ACC112 (cell line): ENCODE data around the gene RIN3.

Experiments
- H2AFZ ChIP-seq: fragments of 200-600 bp; sonication (generic); one replicate; pipeline ENCODE4 v1.6.0; 2017; ENCODE audit warnings: antibody characterized with exemption, low read length; ENCODE audit not compliant: unreplicated experiment
- H3K27ac ChIP-seq: fragments of 200-600 bp; sonication (generic); 2 replicates; pipeline ENCODE4 v1.5.1; 2014; ENCODE audit warnings: low read depth, mild to moderate bottlenecking, antibody characterized with exemption, low read length, moderate library complexity
- H3K27me3 ChIP-seq: fragments of 200-600 bp; sonication (generic); 2 replicates; pipeline ENCODE4 v1.6.1; 2014; ENCODE audit warnings: mild to moderate bottlenecking, antibody characterized with exemption, low read length, moderate library complexity, mixed read lengths; ENCODE audit not compliant: insufficient read depth
- H3K36me3 ChIP-seq: fragments of 200-600 bp; sonication (generic); 2 replicates; pipeline ENCODE4 v1.6.1; 2016; ENCODE audit warnings: mild to moderate bottlenecking, antibody characterized with exemption, low read length, moderate library complexity, mixed read lengths; ENCODE audit not compliant: insufficient read depth
- H3K4me1 ChIP-seq: fragments of 200-600 bp; sonication (generic); one replicate; pipeline ENCODE4 v1.6.1; 2016; ENCODE audit warnings: low read length, mixed read lengths; ENCODE audit not compliant: insufficient read depth, unreplicated experiment, control insufficient read depth
- H3K4me3 ChIP-seq: fragments of 200-600 bp; sonication (generic); 2 replicates; pipeline ENCODE4 v1.5.1; 2014; ENCODE audit warnings: mild to moderate bottlenecking, low read depth, low read length
- H3K79me2 ChIP-seq: fragments of 200-600 bp; sonication (generic); one replicate; pipeline ENCODE4 v1.6.0; 2016; ENCODE audit warnings: low read length; ENCODE audit not compliant: control insufficient read depth, unreplicated experiment, insufficient read depth

Gene RIN3

GRCh38 chr14:92496191-92496857 is 17.3 kb upstream of the RIN3 start:
- H3K36me3 ChIP-seq = no peaks in the 10 kb centered on the region
- H3K27ac ChIP-seq = no peak overlapping the region
- H2AFZ ChIP-seq = no peak overlapping the region
- peaks cover 1% of the 10 kb centered on the region for H3K4me1 ChIP-seq
- no peaks in the 10 kb centered on the region for H3K27me3 ChIP-seq
- H3K4me3 ChIP-seq = no peak overlapping the region
- H3K79me2 ChIP-seq = no peaks in the 10 kb centered on the region

DNA sequence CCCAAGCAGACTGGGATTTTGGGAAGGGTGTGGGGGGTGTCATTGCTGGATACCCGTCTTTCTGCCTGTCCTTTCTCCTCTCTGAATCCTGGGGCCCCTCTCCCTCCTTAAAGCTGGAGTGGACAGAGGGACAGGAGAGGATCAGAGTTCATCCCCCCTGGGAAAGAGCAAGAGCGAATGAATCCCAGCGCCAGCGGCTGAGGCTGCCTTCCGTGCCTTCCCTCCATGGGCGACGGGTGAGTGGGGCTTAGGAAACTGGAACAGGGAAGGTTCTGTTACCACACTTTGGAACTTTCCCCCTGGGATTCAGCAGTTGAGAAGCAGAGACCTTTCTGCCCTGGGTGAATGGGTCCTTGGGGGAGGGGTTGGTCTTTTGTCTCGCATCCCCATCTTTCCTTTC is 16.2 kb upstream of the RIN3 start:
- Histone ChIP-seq H3K36me3 (no peaks in the 10 kb centered on the region), H3K27ac (no peak overlapping the region), H3K27me3 (no peaks in the 10 kb centered on the region), H2AFZ (no peak overlapping the region), H3K4me1 (peaks cover 12% of the 10 kb centered on the region), H3K79me2 (no peaks in the 10 kb centered on the region), H3K4me3 (no peak overlapping the region)

- Histone ChIP-seq H3K36me3 (no peaks in the 10 kb centered on the region), H3K27me3 (no peaks in the 10 kb centered on the region), H3K79me2 (no peaks in the 10 kb centered on the region), H3K27ac (no peak overlapping the region), H3K4me1 (peaks cover 30% of the 10 kb centered on the region), H3K4me3 (no peak overlapping the region), H2AFZ (no peak overlapping the region)
These were observed 14.3 kb upstream of the RIN3 start for GRCh38 chr14:92499234-92499633.

DNA sequence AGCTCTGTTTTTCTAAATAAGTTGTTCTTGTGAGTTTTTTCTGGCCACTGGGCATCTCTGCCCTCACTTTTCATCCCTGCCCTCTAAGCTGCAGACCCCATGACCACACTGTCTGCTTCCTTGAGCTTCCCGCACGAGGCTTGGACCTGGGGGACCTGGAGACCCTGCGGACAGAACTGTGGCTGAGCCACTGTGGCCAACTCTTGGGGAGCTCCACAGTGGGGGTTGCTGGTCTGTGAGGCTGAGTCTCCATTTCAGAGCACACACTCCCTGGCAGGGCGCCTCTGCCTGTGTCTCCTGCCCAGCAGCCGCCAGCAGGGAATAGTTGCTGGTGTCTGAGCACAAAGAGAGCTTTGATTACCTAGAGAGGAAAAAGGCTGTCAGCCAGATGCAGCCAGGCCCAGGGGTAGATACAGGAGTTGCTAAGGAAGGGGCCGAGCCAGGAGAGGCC is 13.1 kb upstream of the RIN3 start:
- no peaks in the 10 kb centered on the region for H3K27me3 ChIP-seq
- no peak overlapping the region for H3K27ac ChIP-seq

GRCh38 chr14:92501891-92502351 is 11.7 kb upstream of the RIN3 start:
- Histone ChIP-seq H2AFZ (peak overlapping the region; percentile 41), H3K27ac (peak overlapping the region; percentile 68), H3K4me1 (peaks cover 41% of the 10 kb centered on the region), H3K36me3 (no peaks in the 10 kb centered on the region), H3K79me2 (no peaks in the 10 kb centered on the region), H3K27me3 (no peaks in the 10 kb centered on the region), H3K4me3 (no peak overlapping the region)

More for the DNA sequence above, 13.1 kb upstream of the RIN3 start:
- H3K36me3 ChIP-seq = no peaks in the 10 kb centered on the region
- H3K4me3 ChIP-seq = no peak overlapping the region
- peaks cover 41% of the 10 kb centered on the region for H3K4me1 ChIP-seq
- no peaks in the 10 kb centered on the region for H3K79me2 ChIP-seq
- no peak overlapping the region for H2AFZ ChIP-seq

DNA sequence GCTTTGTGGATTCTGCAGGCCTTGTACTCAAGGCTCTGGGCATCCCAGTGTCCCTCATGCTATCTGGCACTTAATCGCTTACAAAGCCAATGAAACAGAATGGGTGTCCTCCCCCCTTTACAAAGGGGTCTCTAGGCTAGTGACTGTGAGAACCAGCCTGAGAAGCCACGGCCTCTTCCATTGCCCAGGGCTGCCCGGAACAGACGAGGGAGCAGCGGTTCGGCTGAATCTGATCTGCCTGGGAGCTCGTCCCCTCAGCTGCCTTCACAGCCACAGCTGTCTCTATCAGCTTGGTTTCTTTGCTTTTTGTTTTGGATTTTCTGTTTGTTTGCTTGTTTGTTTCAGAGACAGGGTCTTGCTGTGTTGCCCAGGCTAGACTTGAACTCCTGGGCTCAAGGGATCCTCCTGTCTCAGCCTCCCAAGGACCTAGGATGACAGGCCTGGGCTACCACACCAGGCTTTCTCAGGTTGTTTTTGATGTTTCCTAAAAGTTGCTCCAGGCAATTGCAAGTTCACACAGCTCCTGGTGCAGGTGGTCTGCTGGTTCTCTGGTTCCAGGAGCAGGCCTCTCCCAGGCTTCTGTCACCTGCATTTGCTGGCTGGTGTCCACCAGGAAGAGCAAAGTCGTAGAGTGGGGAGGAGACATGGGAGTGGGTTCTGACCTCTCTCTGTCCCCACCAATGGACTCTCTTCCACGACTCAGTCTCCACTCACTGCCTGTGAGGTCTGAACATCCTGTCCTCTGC is 10.9 kb upstream of the RIN3 start:
- Histone ChIP-seq H3K27ac (peak overlapping the region; percentile 68), H3K79me2 (no peaks in the 10 kb centered on the region), H3K4me1 (peaks cover 41% of the 10 kb centered on the region), H3K4me3 (no peak overlapping the region), H2AFZ (no peak overlapping the region), H3K27me3 (no peaks in the 10 kb centered on the region), H3K36me3 (no peaks in the 10 kb centered on the region)

DNA sequence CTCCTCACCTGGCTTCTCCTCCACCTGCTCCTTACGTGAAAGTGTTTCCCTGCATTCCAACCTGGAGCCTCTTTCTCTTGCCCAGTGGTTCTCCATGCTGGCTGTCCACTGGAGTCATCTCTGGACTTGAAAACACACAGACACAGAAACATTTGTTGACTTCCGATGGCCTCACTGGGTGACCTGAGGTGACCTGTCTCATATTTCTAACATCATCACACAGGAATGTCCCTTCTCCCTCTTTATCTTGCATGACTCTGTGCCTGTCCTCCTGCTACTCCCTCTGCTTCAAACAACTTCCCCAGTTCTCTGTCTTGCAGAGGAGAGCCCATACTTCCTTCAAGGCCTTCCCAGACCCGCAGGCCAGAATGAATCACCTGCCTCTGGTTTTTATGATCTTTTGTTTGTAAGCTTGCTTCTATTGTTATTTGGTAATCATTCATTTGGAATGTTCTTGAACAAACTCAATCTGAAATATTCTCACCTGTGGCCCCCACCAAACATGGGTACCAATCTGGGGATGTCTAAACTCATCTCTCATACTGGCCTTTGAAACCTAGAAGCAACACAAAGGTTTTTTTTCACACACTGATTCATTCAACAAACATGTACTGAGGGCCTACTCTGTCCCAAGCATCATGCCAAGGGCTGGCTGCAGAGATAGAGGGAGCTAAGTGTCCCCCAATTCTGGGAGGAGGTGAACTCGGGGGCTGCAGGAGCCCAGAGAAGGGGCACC is 9.7 kb upstream of the RIN3 start:
- Histone ChIP-seq H3K27ac (peak overlapping the region; percentile 68), H3K4me3 (no peak overlapping the region), H2AFZ (no peak overlapping the region), H3K36me3 (no peaks in the 10 kb centered on the region), H3K4me1 (peaks cover 41% of the 10 kb centered on the region), H3K79me2 (no peaks in the 10 kb centered on the region), H3K27me3 (no peaks in the 10 kb centered on the region)

GRCh38 chr14:92505826-92506225 is 7.8 kb upstream of the RIN3 start:
- Histone ChIP-seq H3K79me2 (no peaks in the 10 kb centered on the region), H3K27me3 (no peaks in the 10 kb centered on the region), H3K36me3 (no peaks in the 10 kb centered on the region), H2AFZ (no peak overlapping the region), H3K4me1 (peaks cover 44% of the 10 kb centered on the region), H3K4me3 (no peak overlapping the region), H3K27ac (no peak overlapping the region)

DNA sequence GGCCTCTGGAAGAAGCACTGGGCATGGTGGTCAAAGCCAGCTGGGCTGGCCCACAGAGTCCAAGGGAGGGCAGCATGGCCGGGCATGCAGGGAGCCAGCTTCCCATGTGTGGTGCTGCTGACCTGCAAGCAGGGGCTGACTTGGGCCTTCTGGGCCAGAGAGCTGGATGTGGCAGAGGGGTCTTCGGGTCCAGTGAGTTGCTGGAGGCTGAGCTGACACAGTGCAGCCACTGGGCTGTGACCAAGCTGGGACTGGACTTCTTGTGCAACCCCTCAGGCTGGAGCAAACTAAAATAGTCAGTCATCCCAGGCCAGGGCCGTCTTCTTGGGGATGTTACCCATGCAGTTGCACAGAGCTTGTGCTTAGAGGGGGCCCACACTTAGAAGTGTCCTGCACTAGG is 7.3 kb upstream of the RIN3 start:
- no peaks in the 10 kb centered on the region for H3K36me3 ChIP-seq
- H3K4me1 ChIP-seq = peaks cover 47% of the 10 kb centered on the region
- no peak overlapping the region for H3K27ac ChIP-seq
- no peak overlapping the region for H3K4me3 ChIP-seq
- no peaks in the 10 kb centered on the region for H3K79me2 ChIP-seq
- H2AFZ ChIP-seq = no peak overlapping the region
- H3K27me3 ChIP-seq = no peaks in the 10 kb centered on the region

GRCh38 chr14:92507174-92507768 is 6.3 kb upstream of the RIN3 start:
- H3K27ac ChIP-seq = no peak overlapping the region
- no peaks in the 10 kb centered on the region for H3K36me3 ChIP-seq
- no peak overlapping the region for H2AFZ ChIP-seq
- no peaks in the 10 kb centered on the region for H3K27me3 ChIP-seq
- peaks cover 45% of the 10 kb centered on the region for H3K4me1 ChIP-seq
- no peak overlapping the region for H3K4me3 ChIP-seq
- H3K79me2 ChIP-seq = no peaks in the 10 kb centered on the region
